T1000 (cell line): Measurements from ENCODE around the gene DGCR2.
"Not testable (repeated sequence)": the region's sequence is repeated elsewhere in the genome, so short reads cannot be mapped to it uniquely, and the experiment has no call there.

Experiments
- DNase-seq: peaks from one replicate; lab custom pipeline; 2025; ENCODE audit warnings: mixed read lengths; lab: John Stamatoyannopoulos, UW

DGCR2 gene

DNA sequence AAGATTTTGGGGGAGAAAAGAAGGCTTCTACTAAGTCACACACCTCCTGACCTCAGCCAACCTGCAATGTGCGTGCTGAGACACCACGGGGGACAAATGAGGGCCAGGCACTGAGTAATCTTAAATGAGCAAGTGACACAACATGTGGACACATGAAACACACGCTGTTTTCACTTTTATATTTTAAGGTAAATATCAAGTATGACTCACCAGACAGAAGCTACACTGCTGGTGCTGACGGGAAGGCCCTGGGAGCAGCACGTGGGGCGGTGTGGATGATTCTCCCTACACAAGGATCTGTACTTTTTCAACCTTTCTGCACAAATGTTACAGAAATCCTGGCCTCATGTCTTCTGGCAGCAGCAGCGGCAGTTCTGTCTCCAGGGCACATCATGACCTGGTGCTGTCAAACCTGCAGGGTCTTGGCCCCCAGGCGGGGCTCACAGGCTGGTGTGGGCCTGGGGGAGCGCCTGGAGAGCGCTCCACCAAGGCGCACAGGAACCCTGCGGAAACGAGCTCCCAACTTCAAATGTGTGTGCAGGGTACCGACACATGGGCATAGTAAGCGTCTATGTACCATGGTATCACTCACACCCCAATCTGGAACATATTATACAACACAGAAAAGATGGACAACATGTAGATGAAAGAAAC lies 61.7 kb downstream of the DGCR2 start:
- DNase-seq: no peak

DNA sequence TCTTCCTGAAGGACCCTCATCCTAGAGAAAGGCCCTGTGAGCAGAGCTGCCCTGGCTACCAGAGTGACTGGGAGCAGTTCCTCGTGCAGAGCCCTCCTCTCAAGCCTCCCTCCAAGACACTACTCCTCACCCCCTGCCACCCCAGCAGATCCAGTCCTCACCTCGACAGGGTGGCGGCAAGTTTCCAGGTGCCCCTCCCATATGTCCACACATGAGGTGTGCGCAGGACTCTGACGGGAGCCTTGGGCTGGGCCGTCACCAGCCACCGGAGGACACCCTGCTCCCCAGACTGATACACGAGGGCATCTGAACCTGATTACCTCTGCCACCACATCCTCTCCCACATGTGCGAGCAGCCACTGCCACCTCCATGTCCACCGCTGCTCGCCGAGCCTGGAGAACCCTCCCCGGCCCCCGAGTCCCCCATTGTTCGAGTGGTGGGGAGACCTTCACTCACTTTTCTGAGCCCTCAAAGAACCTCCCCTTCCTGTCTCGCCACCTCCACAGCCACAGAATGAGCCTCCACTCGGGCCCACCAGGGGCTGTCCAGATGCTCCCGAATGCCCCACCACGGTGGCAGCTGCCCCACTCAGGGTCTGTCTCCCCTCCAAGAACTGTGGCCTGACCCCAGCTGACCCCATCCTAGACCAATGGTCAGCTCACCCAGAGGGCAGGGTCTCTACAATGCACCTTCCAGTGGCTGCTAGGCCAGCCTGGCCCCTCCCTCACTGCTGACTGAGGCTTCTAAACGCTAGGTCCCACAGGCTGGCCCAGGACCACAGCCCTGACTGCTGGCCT lies 62.5 kb downstream of the DGCR2 start:
- no peak for DNase-seq

GRCh38 chr22:19058713-19059451 lies 63.3 kb downstream of the DGCR2 start:
- no peak for DNase-seq

- no peak for DNase-seq
Observed at GRCh38 chr22:19057999-19058491, 64.2 kb downstream of the DGCR2 start.

- DNase-seq: no peak
Observed at GRCh38 chr22:19057539-19057938, 64.7 kb downstream of the DGCR2 start.

DNA sequence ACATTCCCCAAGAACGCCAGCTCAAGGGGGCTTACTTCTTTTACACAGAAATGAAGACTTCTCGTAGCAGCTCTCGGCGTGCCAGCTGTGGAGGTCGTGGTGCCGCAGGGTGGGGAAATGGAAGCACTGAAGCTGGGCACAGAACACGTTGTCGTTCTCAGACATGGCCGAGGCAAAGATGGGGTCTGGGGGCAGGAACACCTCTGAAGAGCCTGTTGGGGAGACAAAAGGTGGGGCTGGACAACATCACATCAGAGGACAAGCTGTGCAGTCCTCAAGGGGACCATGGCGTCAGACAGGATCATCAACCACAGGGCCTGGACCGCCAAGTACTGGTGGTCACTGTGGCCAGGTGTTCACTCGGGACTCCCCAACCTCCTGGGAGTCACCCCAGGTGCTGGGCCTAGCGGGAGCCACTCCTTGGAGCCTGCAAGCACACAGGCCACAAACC lies 65.2 kb downstream of the DGCR2 start:
- DNase-seq: no peak

DNA sequence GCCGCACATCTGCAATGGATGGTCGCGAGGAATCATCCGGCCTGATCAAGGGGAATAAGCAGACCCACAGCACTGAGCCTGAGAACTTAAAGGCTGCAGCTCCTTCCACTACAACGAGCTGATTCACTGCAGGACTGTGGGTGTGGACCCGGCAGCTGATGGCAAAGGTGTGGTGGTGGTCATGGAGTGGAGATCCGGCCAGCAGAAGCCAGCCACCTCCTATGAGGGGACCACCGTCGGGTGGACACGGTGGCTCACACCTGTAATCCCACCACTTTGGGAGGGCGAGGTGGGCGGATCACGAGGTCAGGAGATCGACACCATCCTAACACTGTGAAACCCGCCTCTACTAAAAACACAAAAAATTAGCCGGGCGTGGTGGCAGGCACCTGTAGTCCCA lies 66.4 kb downstream of the DGCR2 start:
- DNase-seq: no peak

GRCh38 chr22:19052941-19053541 lies 69.2 kb downstream of the DGCR2 start:
- DNase-seq: no peak

GRCh38 chr22:19051381-19052072 lies 70.7 kb downstream of the DGCR2 start:
- no peak for DNase-seq

DNA sequence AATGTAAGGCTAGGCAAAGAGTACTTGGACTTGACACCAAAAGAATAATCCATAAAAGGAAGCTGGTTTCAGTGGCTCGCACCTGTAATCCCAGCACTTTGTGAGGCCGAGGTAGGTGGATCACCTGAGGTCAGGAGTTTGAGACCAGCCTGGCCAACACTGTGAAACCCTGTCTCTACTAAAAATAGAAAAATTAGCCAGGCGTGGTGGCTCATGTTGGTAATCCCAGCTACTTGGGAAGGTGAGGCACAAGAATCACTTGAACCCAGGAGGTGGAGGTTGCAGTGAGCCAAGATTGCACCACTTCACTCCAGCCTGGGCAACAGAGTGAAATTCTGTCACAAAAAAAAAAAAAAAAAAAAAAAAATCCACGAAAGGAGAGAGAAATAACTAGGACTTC lies 71.4 kb downstream of the DGCR2 start:
- DNase-seq: not testable (repeated sequence)

GRCh38 chr22:19050117-19050516 lies 72.1 kb downstream of the DGCR2 start:
- DNase-seq: no peak

DNA sequence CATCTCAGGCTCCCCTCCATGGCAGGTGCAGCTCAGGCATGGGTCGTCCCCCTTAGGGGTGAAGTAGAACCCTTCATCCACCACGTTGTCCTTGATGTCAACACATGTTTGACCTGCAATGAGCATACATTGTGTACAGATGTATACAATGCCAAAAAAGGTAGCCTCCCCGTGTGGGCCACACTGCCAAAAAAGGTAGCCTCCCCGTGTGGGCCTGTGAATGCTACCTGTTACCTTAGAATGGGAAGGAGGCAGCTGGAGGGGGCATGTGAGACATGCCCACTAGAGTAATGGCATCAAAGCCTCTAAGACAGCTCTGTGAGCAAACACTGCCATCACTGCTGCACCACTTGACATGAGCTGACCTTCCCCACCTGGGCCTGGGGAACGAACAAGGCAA lies 73.7 kb downstream of the DGCR2 start:
- no peak for DNase-seq

DNA sequence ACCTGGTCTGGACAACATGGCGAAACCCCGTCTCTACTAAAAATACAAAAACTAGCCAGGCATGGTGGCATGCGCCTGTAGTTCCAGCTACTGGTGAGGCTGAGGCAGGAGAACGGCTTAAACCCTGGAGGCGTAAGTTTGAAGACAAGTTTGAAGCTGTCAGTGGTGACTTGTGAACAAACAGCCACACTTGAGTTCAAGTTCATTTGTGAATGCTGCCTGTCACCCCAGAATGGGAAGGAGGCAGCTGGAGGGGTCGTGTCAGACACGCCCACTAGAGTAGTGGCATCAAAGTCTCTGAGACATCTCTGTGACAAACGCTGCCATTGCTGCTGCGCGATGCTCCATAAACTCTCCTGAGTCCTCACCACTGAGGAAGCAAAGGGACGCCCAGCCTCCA lies 74.2 kb downstream of the DGCR2 start:
- no peak for DNase-seq

DNA sequence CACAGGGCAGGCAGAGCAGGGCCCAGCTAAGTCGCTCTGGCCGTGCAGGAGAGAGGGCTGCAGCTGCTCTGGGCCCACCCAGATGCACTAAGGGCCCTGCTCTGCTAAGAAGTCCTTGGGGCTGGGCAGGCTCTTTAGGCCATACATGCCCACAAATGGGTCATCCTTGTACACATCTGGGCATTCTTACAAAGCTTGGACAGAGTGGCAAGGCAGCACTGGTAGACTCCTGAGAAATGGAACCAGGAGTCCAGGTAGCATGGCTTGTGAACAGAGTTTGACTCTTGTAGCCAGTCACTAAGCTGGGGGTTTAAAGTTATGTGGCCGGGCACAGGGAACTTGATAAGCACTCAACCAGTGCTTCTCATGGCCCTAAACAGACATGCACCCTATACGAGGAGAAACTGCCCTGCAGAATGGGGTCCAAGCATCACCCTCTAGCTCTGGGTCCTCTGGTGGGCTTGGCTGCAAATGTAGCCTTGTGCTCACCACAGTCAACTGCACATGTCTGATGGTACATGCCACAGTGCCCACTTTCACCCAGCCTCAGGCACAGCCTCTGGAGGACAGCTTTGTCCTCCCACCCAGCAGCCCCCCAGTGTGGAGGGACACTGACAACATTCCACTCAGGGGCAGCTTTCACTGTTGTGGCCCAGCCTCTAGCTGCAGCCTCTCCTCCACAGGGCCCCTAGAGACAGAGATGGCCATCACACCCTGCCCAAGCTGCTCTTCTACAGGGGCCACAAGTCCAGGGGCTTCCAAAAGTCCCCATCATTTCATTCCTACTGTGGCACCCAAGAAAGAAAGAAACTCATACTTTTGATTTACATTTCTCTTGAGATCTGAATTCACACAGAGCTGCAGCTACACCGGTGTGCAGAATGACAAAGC lies 75.2 kb downstream of the DGCR2 start:
- DNase-seq: no peak

GRCh38 chr22:19046287-19046686 lies 75.9 kb downstream of the DGCR2 start:
- DNase-seq: no peak

- DNase-seq: no peak
Observed at GRCh38 chr22:19045094-19045493, 77.1 kb downstream of the DGCR2 start.

DNA sequence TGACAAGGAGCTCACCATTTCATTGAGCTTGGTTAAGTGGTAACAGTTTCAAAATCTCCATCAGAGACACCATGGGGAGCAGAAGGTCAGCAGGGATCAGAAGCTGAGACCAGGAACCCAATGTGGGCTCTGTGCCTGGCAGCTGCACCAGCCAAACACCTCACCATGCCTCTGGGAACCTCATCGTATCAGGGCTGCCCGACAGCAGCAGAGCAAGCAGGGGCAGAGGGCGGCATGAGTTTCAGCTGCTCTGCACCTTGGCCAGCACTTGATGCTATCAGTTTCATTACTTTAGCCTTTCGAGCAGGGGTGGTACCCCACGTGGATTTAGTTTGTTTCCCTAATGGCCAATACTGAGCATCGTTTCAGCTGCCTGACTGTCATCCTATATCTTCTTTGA lies 77.8 kb downstream of the DGCR2 start:
- no peak for DNase-seq

- DNase-seq: no peak
Observed at GRCh38 chr22:19043121-19044085, 78.8 kb downstream of the DGCR2 start.
